CD14-positive monocyte (primary cell): ENCODE measurements around the gene ELF3. TPM values are rescaled to one million over a fixed set of nuclear protein-coding genes. Genes with fewer than 3 reads are reported as not detected.

Source experiments
- DNase-seq, 3 donors: peaks; one replicate each; pipeline ENCODE4 v3.0.0-alpha.2; 2011 to 2022
- H2AFZ ChIP-seq: 2 replicates; pipeline ENCODE4 v1.6.0; 2012; ENCODE audit warnings: mild to moderate bottlenecking, low read depth, low read length, inconsistent platforms; ENCODE audit not compliant: insufficient read depth, poor library complexity, severe bottlenecking
- H3K27ac ChIP-seq, 2 donors: 1 replicate in 1 of 2; 2 replicates in 1 of 2; pipeline ENCODE4 v1.5.1; 2012 to 2013; ENCODE audit warnings: low read length in 2 of 2, control low read depth in 1 of 2, inconsistent platforms in 1 of 2, low read depth in 1 of 2, mild to moderate bottlenecking in 1 of 2
- H3K27me3 ChIP-seq, 2 donors: one replicate each; pipeline versions ENCODE4 v1.6.0 to v1.6.1; 2011 to 2013; ENCODE audit warnings: low read length in 2 of 2; ENCODE audit not compliant: control insufficient read depth in 2 of 2, insufficient read depth in 2 of 2
- H3K36me3 ChIP-seq, 2 donors: replicated peaks in 1 of 2; 1 replicate in 1 of 2; 2 replicates in 1 of 2; pipeline versions ENCODE4 v1.5.1 to v1.6.1; 2012 to 2013; ENCODE audit warnings: low read length in 2 of 2, control low read depth in 1 of 2, inconsistent platforms in 1 of 2, mild to moderate bottlenecking in 1 of 2; ENCODE audit not compliant: insufficient read depth in 2 of 2, control insufficient read depth in 1 of 2
- H3K4me1 ChIP-seq, 2 donors: 1 replicate in 1 of 2; 2 replicates in 1 of 2; pipeline versions ENCODE4 v1.5.1 to v1.6.1; 2012 to 2013; ENCODE audit warnings: low read length in 2 of 2, control low read depth in 1 of 2, inconsistent platforms in 1 of 2, mild to moderate bottlenecking in 1 of 2, moderate library complexity in 1 of 2; ENCODE audit not compliant: insufficient read depth in 2 of 2, control insufficient read depth in 1 of 2
- H3K4me2 ChIP-seq: replicated peaks from 2 replicates; pipeline ENCODE3; 2012; ENCODE audit warnings: low read length, moderate library complexity, mild to moderate bottlenecking; ENCODE audit not compliant: poor library complexity, severe bottlenecking; ENCODE audit errors: extremely low read depth
- H3K4me3 ChIP-seq, 3 experiments: fragments of 200-600 bp in 1 of 3; sonication (generic) in 1 of 3; replicated peaks in 1 of 3; 1 replicate in 2 of 3; 2 replicates in 1 of 3; pipeline ENCODE4 v1.5.1; 2011 to 2013; ENCODE audit warnings: low read length in 3 of 3, mild to moderate bottlenecking in 3 of 3, control low read depth in 2 of 3, low read depth in 2 of 3, inconsistent platforms in 1 of 3, moderate library complexity in 1 of 3
- H3K79me2 ChIP-seq: 2 replicates; pipeline ENCODE4 v1.6.0; 2012; ENCODE audit warnings: mild to moderate bottlenecking, control low read depth, inconsistent platforms, low read length, moderate library complexity; ENCODE audit not compliant: insufficient read depth
- H3K9ac ChIP-seq: 2 replicates; pipeline ENCODE4 v1.6.0; 2017; ENCODE audit warnings: low read length, mild to moderate bottlenecking; ENCODE audit not compliant: insufficient read depth, poor library complexity, severe bottlenecking
- H3K9me3 ChIP-seq, 2 donors: replicated peaks in 1 of 2; 1 replicate in 1 of 2; 2 replicates in 1 of 2; pipeline versions ENCODE4 v1.5.1 to v1.6.1; 2012 to 2013; ENCODE audit warnings: low read length in 2 of 2, control low read depth in 1 of 2; ENCODE audit not compliant: control insufficient read depth in 1 of 2, insufficient read depth in 1 of 2
- H4K20me1 ChIP-seq: 2 replicates; pipeline ENCODE4 v1.6.0; 2012; ENCODE audit warnings: mild to moderate bottlenecking, low read length, control low read depth, moderate library complexity; ENCODE audit not compliant: insufficient read depth
- H3K27ac Mint-ChIP-seq, 7 donors: one replicate each; pipeline ENCODE4 v1.8.0; 2020; ENCODE audit warnings: mild to moderate bottlenecking in 7 of 7, mixed read lengths in 7 of 7, moderate library complexity in 6 of 7, inconsistent platforms in 2 of 7
- H3K27me3 Mint-ChIP-seq, 3 donors: one replicate each; pipeline ENCODE4 v1.8.0; 2021 to 2022; ENCODE audit warnings: low read depth in 3 of 3, mild to moderate bottlenecking in 3 of 3, mixed read lengths in 3 of 3, moderate library complexity in 3 of 3, inconsistent platforms in 1 of 3
- H3K36me3 Mint-ChIP-seq, 2 donors: one replicate each; pipeline ENCODE4 v1.8.0; 2020; ENCODE audit warnings: mixed read lengths in 2 of 2, inconsistent platforms in 1 of 2, mild to moderate bottlenecking in 1 of 2
- H3K4me1 Mint-ChIP-seq: one replicate; pipeline ENCODE4 v1.8.0; 2020; ENCODE audit warnings: mild to moderate bottlenecking, mixed read lengths
- H3K4me3 Mint-ChIP-seq, 2 donors: one replicate each; pipeline ENCODE4 v1.8.0; 2020; ENCODE audit warnings: mild to moderate bottlenecking in 2 of 2, mixed read lengths in 2 of 2, moderate library complexity in 1 of 2
- H3K9me3 Mint-ChIP-seq, 7 donors: one replicate each; pipeline ENCODE4 v1.8.0; 2020 to 2022; ENCODE audit warnings: mixed read lengths in 7 of 7, mild to moderate bottlenecking in 6 of 7, moderate library complexity in 6 of 7, inconsistent platforms in 2 of 7
- CTCF ChIP-seq: fragments of 200-600 bp; IDR thresholded peaks from one replicate; pipeline ENCODE4 v1.8.0; 2022; ENCODE audit warnings: antibody characterized with exemption, mild to moderate bottlenecking
- WGBS: methylation state at CpG from one replicate; pipeline ENCODE4 v1.1.5; 2013; ENCODE audit warnings: missing lambda C conversion rate; ENCODE audit not compliant: insufficient coverage; 5-methylcytosine and 5-hydroxymethylcytosine counted together
- intact Hi-C, 2 donors: fragments of 100-400 bp; cut with micrococcal nuclease; formaldehyde crosslinking; loops; one replicate each; pipeline versions ENCODE4 v1.15.0 to v1.15.1; 2023
- polyA plus RNA-seq, 3 donors: library from polyadenylated mRNA; depleted of rRNA in 1 of 3; unstranded in 2 of 3; stranded (reverse) in 1 of 3; fragments of 300-500 nt in 2 of 3; fragments of >200 nt in 1 of 3; fragmentation: Illumina TruSeq in 2 of 3; gene quantifications; 1 replicate in 2 of 3; 2 replicates in 1 of 3; pipeline ENCODE4 v1.2.3, GENCODE V29; 2012 to 2021

Gene ELF3
- polyA plus RNA-seq, 3 donors: 10.2 TPM; not detected in 2

- no peak overlapping the region for H3K27ac Mint-ChIP-seq
- no peaks in the 10 kb centered on the region for H3K36me3 ChIP-seq
- no peak overlapping the region for H3K27ac ChIP-seq
- DNase-seq: no peak
- no peaks in the 10 kb centered on the region for H3K4me1 ChIP-seq
- H3K9me3 ChIP-seq: no peaks in the 10 kb centered on the region
- 100% methylated on average over 3 of the region's 3 CpGs for WGBS
- H3K9me3 Mint-ChIP-seq: no peaks in the 10 kb centered on the region
- H3K4me3 Mint-ChIP-seq: no peak overlapping the region
- no peaks in the 10 kb centered on the region for H4K20me1 ChIP-seq
- no peak for TF ChIP-seq CTCF
- no peaks in the 10 kb centered on the region for H3K27me3 ChIP-seq
- no peaks in the 10 kb centered on the region for H3K4me1 Mint-ChIP-seq
- H3K9ac ChIP-seq: no peak overlapping the region
- H3K27me3 Mint-ChIP-seq: peaks cover 4 to 14% (median 6%) of the 10 kb centered on the region in 3 donors
- H3K79me2 ChIP-seq: no peaks in the 10 kb centered on the region
- H3K36me3 Mint-ChIP-seq: no peaks in the 10 kb centered on the region
- H2AFZ ChIP-seq: no peak overlapping the region
- H3K4me2 ChIP-seq: no peak overlapping the region
- intact Hi-C loops: no loop called here
- H3K4me3 ChIP-seq: no peak overlapping the region
These were observed 35.8 kb downstream of the ELF3 start for GRCh38 chr1:202046227-202046626.

GRCh38 chr1:202046748-202047708 is 36.6 kb downstream of the ELF3 start:
- no peak overlapping the region for H3K27ac Mint-ChIP-seq
- no peak for TF ChIP-seq CTCF
- peaks cover 4 to 14% (median 5%) of the 10 kb centered on the region in 3 donors for H3K27me3 Mint-ChIP-seq

More at GRCh38 chr1:202046748-202047708, 36.6 kb downstream of the ELF3 start:
- Histone ChIP-seq H3K27me3 (no peaks in the 10 kb centered on the region), H3K9ac (no peak overlapping the region), H4K20me1 (no peaks in the 10 kb centered on the region), H3K27ac (no peak overlapping the region), H2AFZ (no peak overlapping the region), H3K36me3 (no peaks in the 10 kb centered on the region), H3K4me2 (no peak overlapping the region), H3K9me3 (no peaks in the 10 kb centered on the region), H3K4me1 (no peaks in the 10 kb centered on the region), H3K4me3 (no peak overlapping the region), H3K79me2 (no peaks in the 10 kb centered on the region)
- Mint-ChIP-seq H3K9me3 (no peaks in the 10 kb centered on the region), H3K4me1 (no peaks in the 10 kb centered on the region), H3K36me3 (no peaks in the 10 kb centered on the region), H3K4me3 (no peak overlapping the region)
- 70% methylated on average over 5 of the region's 5 CpGs for WGBS
- no peak for DNase-seq
- intact Hi-C loops: no loop called here
